GM18517 (cell line): ENCODE measurements around the gene MPND.

Source experiments
- ATAC-seq: cut with Tn5 transposase; IDR thresholded peaks from one replicate; pipeline ENCODE4 v1.9.1; 2021; ENCODE audit warnings: mild to moderate bottlenecking, moderate library complexity; ENCODE audit not compliant: unreplicated experiment

MPND gene

GRCh38 chr19:4376991-4377781 is 33.8 kb downstream of the MPND start:
- no peak for ATAC-seq

DNA sequence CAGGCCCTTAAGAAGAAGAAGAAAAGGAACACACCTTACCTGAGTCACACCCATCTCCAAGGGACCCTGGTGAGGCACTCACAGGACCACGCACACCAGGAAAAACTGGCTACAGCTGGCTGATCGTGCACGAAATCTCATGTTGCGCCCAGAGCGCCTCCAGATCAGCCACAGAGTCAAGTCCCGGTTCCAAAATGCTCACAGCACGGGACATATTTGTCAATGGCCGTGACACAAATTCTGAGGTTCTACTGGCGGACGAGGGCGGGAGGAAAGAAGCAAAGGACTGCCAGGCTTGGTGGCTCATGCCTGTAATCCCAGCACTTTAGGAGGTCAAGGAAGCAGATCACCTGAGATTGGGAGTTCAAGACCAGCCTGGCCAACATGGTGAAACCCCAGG is 35.5 kb downstream of the MPND start:
- no peak for ATAC-seq

DNA sequence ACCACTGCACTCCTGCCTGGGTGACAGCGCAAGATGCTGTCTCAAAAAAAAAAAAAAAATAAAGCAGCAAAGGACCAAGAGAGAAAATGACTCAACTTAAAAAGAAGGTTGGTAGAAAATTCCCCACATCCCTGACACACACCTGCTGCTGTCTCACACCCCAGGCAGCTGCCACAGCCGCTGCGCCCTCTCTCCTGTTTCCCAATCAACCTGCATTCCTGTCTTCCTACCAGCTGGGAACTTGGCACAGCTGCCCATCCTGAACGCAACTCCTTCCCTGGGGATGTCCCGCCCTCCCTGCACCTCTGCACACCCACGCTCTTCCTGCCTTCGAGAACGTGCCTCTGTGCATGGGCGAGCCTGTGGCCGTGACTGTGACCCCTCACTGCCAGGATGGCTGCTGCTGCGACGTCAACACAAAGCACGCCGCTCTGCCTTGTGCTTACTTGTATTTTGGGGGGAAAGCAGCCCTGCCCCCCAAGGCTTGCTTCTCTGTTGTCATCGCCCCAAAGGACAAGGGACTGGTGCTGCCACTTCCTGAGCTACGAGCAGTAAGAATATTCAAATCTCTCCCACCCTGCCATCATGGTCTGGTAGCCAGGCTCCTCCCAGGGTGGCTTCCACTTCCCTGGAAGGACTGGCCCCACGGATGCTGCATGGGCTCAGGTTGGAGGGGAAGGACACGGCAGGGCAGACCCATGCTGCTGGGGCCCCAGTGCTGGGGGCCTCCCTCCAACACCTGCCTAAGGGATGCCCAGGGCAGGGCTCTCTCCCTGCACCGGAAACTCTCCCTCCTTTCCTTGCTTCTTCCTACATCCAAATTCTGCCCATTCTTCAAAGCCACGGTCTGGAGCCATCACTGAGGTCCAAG is 36.3 kb downstream of the MPND start:
- no peak for ATAC-seq

DNA sequence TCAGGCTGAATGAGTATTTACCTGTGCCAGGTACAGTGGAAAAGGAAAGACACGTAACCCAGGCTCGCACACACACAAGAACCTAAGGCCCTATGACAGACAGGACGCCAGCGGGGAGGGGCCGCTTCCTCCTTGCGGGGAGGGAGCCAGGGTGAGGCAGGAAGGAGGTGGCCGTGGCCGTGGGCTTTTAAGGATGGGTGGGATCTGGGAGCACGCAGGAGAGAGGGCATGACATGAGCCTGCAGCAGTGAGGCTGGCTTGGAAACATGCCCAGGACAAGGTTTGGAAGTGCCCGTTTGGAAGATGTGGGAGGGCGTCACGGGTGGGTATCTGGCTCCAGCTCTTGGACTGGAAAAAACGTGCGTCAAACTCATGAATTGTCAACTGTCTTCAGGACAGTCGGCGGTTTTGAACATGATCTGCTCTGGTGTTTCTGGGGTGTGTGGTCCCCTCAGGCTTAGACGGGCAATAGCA is 36.9 kb downstream of the MPND start:
- ATAC-seq = no peak

DNA sequence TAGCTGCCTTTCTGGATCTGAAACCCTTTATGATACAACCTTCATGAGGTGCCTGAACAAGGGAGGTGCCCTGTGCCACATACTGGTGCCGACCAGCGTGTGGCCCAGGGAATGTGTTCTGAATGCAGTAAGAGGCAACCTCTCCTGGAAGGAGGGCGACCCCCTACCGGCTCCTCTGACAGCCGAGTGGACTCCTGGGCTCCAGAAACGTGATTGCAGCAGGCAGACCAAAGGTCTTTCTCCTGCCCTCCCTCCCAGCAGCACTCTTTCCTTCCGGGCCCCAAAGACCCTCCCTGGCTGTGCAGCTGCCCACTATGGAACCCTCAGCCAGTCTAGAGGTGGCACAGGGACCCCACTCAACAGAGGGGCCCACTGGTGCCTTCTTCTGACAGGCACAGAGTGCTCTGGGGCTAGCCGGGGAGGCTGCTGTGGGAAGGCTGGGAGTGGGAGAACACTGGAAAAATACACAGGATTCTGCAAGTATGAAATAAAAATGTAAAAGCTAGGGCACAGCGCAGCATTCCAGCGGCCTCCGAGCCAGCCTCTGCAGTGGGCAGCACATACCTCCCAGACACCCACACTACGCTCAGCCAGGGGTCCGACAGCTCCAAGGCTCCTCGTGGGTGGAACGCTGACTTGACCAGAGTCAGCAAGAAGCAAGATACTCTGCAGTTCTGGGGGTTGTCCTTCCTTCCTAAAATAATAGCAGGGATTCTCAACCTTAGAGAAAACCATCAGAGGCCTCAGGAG is 42.1 kb downstream of the MPND start:
- no peak for ATAC-seq

GRCh38 chr19:4386041-4386782 is 42.9 kb downstream of the MPND start:
- no peak for ATAC-seq

DNA sequence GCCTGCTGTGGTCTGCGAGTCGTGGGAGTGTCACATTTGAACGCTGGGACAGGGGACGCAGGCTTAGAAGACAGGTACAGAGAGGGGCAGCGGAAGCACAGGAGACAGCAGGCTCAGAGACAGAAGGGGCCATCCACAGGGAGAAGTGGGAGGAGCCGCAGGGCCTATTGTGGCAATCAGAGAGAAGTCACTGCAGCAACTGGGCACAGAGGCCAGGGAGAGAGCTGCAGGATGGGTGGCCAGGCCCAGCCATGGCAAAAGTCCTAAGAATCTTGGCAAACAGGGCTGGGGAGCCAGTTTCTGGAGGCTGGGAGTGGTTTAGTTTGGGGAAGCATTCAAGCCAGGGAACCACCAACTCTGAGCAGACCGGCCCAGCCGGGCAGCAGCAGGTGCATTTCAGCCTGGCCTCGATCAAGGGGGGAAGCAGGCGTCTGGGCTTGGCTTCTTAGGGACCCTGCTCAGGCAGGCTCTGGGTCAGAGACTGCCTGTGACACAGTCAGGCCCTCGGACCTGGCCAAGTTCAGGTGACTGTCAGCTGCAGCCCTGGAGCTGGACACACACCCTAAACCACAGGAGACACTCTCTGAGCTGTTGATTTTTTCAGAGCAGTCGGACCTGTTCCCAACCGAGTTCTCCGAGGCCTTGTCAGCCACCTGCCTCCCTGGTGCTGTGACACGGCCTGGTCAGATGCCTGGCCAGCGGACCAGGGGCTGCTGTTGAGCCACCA is 45.1 kb downstream of the MPND start:
- no peak for ATAC-seq

DNA sequence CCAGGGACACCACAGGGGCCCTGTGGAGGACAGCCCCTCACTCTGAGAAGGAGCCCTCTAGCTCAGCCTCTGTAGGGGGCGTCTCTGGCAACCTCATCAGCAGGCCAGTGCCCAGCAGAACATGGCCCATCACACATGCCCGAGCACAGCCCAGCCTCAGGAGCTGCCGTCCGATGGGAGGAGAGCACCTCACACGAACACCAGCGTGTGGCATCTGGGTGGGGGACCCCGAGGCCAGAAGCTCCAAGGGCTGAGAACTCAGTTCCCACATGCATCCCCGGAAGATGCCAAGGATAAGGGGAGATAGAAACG is 45.7 kb downstream of the MPND start:
- ATAC-seq = no peak

GRCh38 chr19:4389511-4390016 is 46.2 kb downstream of the MPND start:
- no peak for ATAC-seq

- no peak for ATAC-seq
These were observed 46.7 kb downstream of the MPND start for GRCh38 chr19:4390017-4390566.

DNA sequence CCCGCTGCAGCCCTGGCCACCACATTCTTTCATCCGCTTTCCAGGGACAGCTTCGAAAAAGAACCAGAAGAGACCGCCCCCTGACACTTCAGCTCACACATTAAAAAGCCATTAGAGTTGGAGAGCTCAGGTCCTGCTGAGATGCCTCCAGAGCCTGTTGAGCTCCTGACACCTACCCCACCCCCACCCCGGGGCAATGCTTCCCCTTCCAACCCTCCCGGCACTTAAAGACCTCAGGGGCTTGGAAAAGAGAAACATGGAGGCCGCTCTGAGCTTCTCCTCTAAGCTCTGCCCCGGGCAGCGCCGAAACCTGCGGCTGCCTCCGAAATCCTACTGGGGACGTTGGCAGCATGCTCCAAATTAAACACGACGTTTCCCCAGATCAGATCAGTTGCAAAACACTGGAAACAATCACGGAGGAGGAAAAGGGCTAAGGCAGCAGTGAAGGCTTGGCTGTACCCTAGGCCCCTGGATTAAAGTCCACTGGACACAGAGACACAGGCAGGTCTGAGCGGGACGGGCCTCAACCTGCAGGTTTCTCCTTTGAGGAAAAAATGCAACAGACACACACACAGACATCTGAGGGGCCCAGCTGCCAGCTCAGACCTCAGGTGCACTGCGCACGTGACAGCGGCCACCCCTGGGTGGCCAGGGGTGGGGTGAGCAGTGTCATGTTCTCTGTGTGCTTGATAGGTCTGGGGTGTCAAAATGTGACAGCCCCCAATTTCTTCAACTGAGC is 47.4 kb downstream of the MPND start:
- no peak for ATAC-seq

DNA sequence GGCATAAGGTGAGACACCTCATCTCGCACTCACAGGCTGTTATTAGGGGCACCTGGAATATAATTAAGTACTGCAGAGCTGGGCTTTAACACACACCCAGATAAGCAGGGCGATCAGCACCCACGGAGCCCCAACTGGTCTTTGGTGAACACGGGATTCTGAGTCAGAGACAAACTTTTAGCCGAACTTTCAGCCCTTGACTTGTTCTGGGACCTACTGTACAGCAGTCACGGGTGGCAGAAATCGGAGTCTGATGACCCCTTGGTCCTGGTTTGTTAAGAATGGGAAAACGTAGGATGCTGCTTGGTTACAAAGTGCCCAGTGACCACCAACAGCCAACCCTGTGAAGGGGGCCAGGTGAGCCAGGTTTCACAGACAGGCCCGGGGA is 47.9 kb downstream of the MPND start:
- no peak for ATAC-seq

- ATAC-seq = no peak
These were observed 48.5 kb downstream of the MPND start for GRCh38 chr19:4391701-4392483.

GRCh38 chr19:4393947-4394590 is 50.7 kb downstream of the MPND start:
- ATAC-seq = no peak

- ATAC-seq = no peak
These were observed 53.8 kb downstream of the MPND start for GRCh38 chr19:4396949-4397783.

DNA sequence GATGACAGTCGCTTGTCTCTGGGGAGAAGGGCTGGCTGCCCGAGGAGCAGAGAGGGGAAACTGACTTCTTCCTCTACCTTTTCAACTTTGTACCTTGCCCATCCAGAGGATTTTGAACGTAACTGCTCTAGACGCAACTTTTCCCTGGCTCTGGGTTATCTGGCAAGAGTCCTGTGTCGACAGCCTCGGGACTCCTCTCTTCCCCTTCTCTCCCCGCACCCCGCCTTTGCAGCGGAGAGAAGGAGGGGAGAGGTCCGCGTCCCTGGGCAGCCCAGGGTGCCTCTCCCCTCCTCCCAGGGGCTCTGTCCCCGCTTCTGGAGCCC is 56.4 kb downstream of the MPND start:
- peak; percentile 7 for ATAC-seq
